ENCODE results near the gene HBE1. TPM values are rescaled to one million over a fixed set of nuclear protein-coding genes. Genes with fewer than 3 reads are reported as not detected.
"Not testable (repeated sequence)": the region's sequence is repeated elsewhere in the genome, so short reads cannot be mapped to it uniquely, and the experiment has no call there.

Gene HBE1
- total RNA-seq, result not detected

GRCh38 chr11:5269715-5270147 lies at the start of gene HBE1:
Gene HBE1 (minus strand): TSS chr11:5269945. CDS start chr11:5269890, 55 bp downstream.
- WGBS, 2 donors, result 55 to 63% methylated on average over 4 of the region's 4 CpGs
- Histone ChIP-seq H3K9me3 (no peaks in the 10 kb centered on the region), H3K36me3 (replicated peaks in 1 of 2; ENCODE audit: insufficient read depth in 1 of 2, low read depth in 2 of 2) (no peaks in the 10 kb centered on the region), H3K4me3 (no peak within 1 kb of the TSS), H3K4me1 (no peaks in the 10 kb centered on the region), H3K27ac (no peak within 1 kb of the TSS), H3K27me3 (no peaks in the 10 kb centered on the region)
- DNase-seq (no peak), ATAC-seq (no peak)
- intact Hi-C loops (cut with DNase I), result no loop called here
- no peak for TF ChIP-seq POLR2A (IDR thresholded peaks at IDR 0.05)
- TF ChIP-seq, protein P1, sequence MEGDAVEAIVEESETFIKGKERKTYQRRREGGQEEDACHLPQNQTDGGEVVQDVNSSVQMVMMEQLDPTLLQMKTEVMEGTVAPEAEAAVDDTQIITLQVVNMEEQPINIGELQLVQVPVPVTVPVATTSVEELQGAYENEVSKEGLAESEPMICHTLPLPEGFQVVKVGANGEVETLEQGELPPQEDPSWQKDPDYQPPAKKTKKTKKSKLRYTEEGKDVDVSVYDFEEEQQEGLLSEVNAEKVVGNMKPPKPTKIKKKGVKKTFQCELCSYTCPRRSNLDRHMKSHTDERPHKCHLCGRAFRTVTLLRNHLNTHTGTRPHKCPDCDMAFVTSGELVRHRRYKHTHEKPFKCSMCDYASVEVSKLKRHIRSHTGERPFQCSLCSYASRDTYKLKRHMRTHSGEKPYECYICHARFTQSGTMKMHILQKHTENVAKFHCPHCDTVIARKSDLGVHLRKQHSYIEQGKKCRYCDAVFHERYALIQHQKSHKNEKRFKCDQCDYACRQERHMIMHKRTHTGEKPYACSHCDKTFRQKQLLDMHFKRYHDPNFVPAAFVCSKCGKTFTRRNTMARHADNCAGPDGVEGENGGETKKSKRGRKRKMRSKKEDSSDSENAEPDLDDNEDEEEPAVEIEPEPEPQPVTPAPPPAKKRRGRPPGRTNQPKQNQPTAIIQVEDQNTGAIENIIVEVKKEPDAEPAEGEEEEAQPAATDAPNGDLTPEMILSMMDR (IDR thresholded peaks at IDR 0.05), result no peak

DNA sequence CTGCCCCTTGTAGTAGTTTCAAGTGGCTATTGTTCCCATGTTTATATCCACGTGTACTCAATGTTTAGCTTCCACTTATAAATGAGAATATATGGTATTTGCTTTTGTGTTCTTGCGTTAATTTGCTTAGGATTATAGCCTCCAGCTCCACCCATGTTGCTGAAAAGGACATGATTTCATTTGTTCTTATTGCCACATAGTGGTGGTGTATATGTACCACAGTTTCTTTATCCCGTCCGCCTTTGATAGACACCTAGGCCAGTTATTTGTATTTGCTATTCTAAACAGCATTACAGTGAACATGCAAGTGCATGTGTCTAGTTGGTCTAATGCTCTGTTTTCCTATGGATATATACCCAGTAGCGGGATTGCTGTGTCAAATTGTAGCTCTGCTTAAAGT lies 47.5 kb upstream of the HBE1 start:
- intact Hi-C loops (cut with DNase I), result no loop called here
- 50 to 61% methylated on average over 5 of the region's 5 CpGs for WGBS, 2 donors
- Histone ChIP-seq H3K4me1 (no peaks in the 10 kb centered on the region), H3K36me3 (replicated peaks in 1 of 2; ENCODE audit: insufficient read depth in 1 of 2, low read depth in 2 of 2) (no peaks in the 10 kb centered on the region), H3K27ac (no peak overlapping the region), H3K9me3 (no peaks in the 10 kb centered on the region), H3K27me3 (no peaks in the 10 kb centered on the region), H3K4me3 (no peak overlapping the region)
- ATAC-seq, result no peak
- no peak for TF ChIP-seq POLR2A (IDR thresholded peaks at IDR 0.05)
- TF ChIP-seq, protein P1 (IDR thresholded peaks at IDR 0.05), result no peak
- DNase-seq, result no peak

- not testable (repeated sequence) for ATAC-seq
- 64 to 83% methylated on average over 3 of the region's 3 CpGs for WGBS, 2 donors
Measured at GRCh38 chr11:5313326-5314023, 43.7 kb upstream of the HBE1 start.

GRCh38 chr11:5310423-5310822 lies 40.7 kb upstream of the HBE1 start:
- 95 to 97% methylated on average over 1 of the region's 1 CpG for WGBS, 2 donors
- intact Hi-C loops (cut with DNase I), result no loop called here
- H3K27me3 ChIP-seq, result no peaks in the 10 kb centered on the region
- H3K4me3 ChIP-seq, result no peak overlapping the region
- H3K4me1 ChIP-seq, result no peaks in the 10 kb centered on the region
- no peaks in the 10 kb centered on the region for H3K36me3 ChIP-seq (replicated peaks in 1 of 2; ENCODE audit: insufficient read depth in 1 of 2, low read depth in 2 of 2)
- DNase-seq (no peak), ATAC-seq (no peak)
- H3K27ac ChIP-seq, result no peak overlapping the region
- no peak for TF ChIP-seq POLR2A (IDR thresholded peaks at IDR 0.05)
- TF ChIP-seq, protein P1 (IDR thresholded peaks at IDR 0.05), result no peak
- H3K9me3 ChIP-seq, result no peaks in the 10 kb centered on the region

More at GRCh38 chr11:5313326-5314023, 43.7 kb upstream of the HBE1 start:
- intact Hi-C loops (cut with DNase I); H3K9me3 ChIP-seq; H3K4me3 ChIP-seq; H3K4me1 ChIP-seq; H3K27ac ChIP-seq; DNase-seq; H3K27me3 ChIP-seq; H3K36me3 ChIP-seq (replicated peaks in 1 of 2; ENCODE audit: insufficient read depth in 1 of 2, low read depth in 2 of 2): not testable (repeated sequence)

GRCh38 chr11:5307256-5308019 lies 37.7 kb upstream of the HBE1 start:
- Histone ChIP-seq H3K36me3 (replicated peaks in 1 of 2; ENCODE audit: insufficient read depth in 1 of 2, low read depth in 2 of 2) (no peaks in the 10 kb centered on the region), H3K4me3 (no peak overlapping the region), H3K9me3 (no peaks in the 10 kb centered on the region), H3K4me1 (no peaks in the 10 kb centered on the region), H3K27me3 (no peaks in the 10 kb centered on the region), H3K27ac (no peak overlapping the region)
- ATAC-seq, result no peak
- WGBS, 2 donors, result 52 to 55% methylated on average over 2 of the region's 2 CpGs
- no peak for DNase-seq
- intact Hi-C loops (cut with DNase I), result no loop called here
- TF ChIP-seq POLR2A (IDR thresholded peaks at IDR 0.05), result no peak
- TF ChIP-seq, protein P1 (IDR thresholded peaks at IDR 0.05), result no peak

Data from body of pancreas (tissue), 4 donors.